ENCODE data around the gene SEMA6A.

GRCh38 chr5:116454417-116454927, 120.2 kb downstream of the SEMA6A start:
- TF ChIP-seq, protein P1, sequence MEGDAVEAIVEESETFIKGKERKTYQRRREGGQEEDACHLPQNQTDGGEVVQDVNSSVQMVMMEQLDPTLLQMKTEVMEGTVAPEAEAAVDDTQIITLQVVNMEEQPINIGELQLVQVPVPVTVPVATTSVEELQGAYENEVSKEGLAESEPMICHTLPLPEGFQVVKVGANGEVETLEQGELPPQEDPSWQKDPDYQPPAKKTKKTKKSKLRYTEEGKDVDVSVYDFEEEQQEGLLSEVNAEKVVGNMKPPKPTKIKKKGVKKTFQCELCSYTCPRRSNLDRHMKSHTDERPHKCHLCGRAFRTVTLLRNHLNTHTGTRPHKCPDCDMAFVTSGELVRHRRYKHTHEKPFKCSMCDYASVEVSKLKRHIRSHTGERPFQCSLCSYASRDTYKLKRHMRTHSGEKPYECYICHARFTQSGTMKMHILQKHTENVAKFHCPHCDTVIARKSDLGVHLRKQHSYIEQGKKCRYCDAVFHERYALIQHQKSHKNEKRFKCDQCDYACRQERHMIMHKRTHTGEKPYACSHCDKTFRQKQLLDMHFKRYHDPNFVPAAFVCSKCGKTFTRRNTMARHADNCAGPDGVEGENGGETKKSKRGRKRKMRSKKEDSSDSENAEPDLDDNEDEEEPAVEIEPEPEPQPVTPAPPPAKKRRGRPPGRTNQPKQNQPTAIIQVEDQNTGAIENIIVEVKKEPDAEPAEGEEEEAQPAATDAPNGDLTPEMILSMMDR (IDR thresholded peaks at IDR 0.05 in 4 of 5, conservative IDR thresholded peaks at IDR 0.05 in 1 of 5), result no peak
- no peak for TF ChIP-seq POLR2A (IDR thresholded peaks at IDR 0.05)

Measured in gastrocnemius medialis (tissue), 4 donors.